ENCODE results near the gene WBP2. TPM values are rescaled to one million over a fixed set of nuclear protein-coding genes. Genes with fewer than 3 reads are reported as not detected.

WBP2 gene
- total RNA-seq, 1 experiment from 2014 or later, result 132 TPM

DNA sequence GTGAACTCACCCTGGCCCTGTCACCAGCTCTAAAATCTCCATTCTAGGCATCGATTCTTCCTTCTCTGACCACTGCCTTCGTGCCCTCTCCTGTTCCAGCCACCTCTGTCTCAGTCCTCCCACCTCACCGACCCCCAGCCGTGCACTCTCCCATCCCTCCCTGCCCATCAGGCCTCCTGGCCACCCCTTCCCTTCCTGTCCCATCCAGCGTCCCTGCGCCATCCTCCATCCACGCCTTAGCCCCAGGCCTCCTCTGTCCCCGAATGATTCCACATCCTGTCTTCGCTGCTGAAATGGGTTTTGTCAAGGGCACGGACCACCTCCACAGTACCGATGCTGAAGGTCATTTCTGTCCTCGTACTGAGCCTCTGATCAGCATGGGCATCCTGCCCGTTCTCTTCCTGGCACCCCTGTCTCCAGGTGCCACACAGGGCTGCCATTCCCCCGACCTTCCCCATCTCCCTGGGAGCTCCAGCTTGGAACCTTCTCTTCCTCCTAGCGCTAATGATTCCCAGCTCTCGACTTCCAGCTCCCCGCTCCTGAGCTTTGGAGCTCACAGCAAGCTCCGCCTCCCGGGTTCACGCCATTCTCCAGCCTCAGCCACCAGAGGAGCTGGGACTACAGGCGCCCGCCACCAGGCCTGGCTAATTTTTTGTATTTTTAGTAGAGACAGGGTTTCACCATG is 39.1 kb upstream of the WBP2 start:
- Histone ChIP-seq H3K36me3 (ENCODE audit: control insufficient read depth in 1 of 2, insufficient read depth in 2 of 2, low read length in 2 of 2) (peaks cover 3 to 14% of the 10 kb centered on the region in 2 experiments; a peak in 2 of 4 replicates), H3K27me3 (ENCODE audit: insufficient read depth, low read length) (no peaks in the 10 kb centered on the region), H3K27ac (ENCODE audit: low read depth, low read length) (peak overlapping the region; percentile 100; the same call in 1 of the 2 replicates), H3K9me2 (ENCODE audit: insufficient read depth) (no peaks in the 10 kb centered on the region), H3K79me2 (ENCODE audit: insufficient read depth, low read length) (peaks cover 25% of the 10 kb centered on the region; the same call in 1 of the 2 replicates), H3K4me3 (replicated peaks in 1 of 2; ENCODE audit: low read depth in 1 of 2, low read length in 2 of 2) (no peak overlapping the region), H3K9ac (ENCODE audit: low read length) (no peak overlapping the region), H4K20me1 (ENCODE audit: insufficient read depth) (no peaks in the 10 kb centered on the region), H3K4me1 (ENCODE audit: control insufficient read depth in 1 of 2, insufficient read depth in 2 of 2, low read length in 2 of 2) (peaks cover 20 to 40% of the 10 kb centered on the region in 2 experiments), H2AFZ (ENCODE audit: low read depth, low read length, poor library complexity, severe bottlenecking) (no peak overlapping the region), H3K9me3 (ENCODE audit: control insufficient read depth in 1 of 2, insufficient read depth in 1 of 2, low read depth in 1 of 2, low read length in 2 of 2) (no peaks in the 10 kb centered on the region), H3K4me2 (ENCODE audit: low read length) (no peak overlapping the region)
- TF ChIP-seq, protein P1, sequence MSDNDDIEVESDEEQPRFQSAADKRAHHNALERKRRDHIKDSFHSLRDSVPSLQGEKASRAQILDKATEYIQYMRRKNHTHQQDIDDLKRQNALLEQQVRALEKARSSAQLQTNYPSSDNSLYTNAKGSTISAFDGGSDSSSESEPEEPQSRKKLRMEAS (IDR thresholded peaks at IDR 0.05), result no peak
- no peak for TF ChIP-seq SP1 (IDR thresholded peaks at IDR 0.05; ENCODE audit: low read depth)
- no peak for TF ChIP-seq EGR1 (IDR thresholded peaks at IDR 0.05; ENCODE audit: low read depth)
- TF ChIP-seq TCF7L2 (IDR thresholded peaks at IDR 0.05; ENCODE audit: borderline replicate concordance, extremely low read depth, insufficient read depth, insufficient read length), result no peak
- peak; percentile 30 for TF ChIP-seq POLR2A (IDR thresholded peaks at IDR 0.05; ENCODE audit: borderline replicate concordance, extremely low read depth, insufficient read depth, insufficient read length)
- RAD21 ChIA-PET (ENCODE audit: low non-redundant PET in 1 of 2, low total read pairs in 2 of 2, uncharacterized antibody in 2 of 2, unreplicated experiment in 2 of 2), result no interaction called here
- POLR2A ChIA-PET, result interaction anchor here (0.6 to 5.1 kb wide), 6 partner anchors 11 to 114 kb away, joined by 3 to 22 read pairs (median 4); partner anchors contain the start of genes MRPL38 and TRIM47
- intact Hi-C loops (cut with micrococcal nuclease), result no loop called here
- CTCF ChIA-PET, result interaction anchor here (1.0 to 1.3 kb wide), 3 partner anchors 11 to 18 kb away, joined by 3 to 6 read pairs (median 4); partner anchors contain the start of gene MRPL38
- no TSS peak for BruUV-seq (replicated peaks)
- ATAC-seq, result no peak
- no peak for DNase-seq (ENCODE audit: low read depth, low spot score)

GRCh38 chr17:75893305-75894048 is 38.3 kb upstream of the WBP2 start:
- Histone ChIP-seq H3K9ac (ENCODE audit: low read length) (no peak overlapping the region), H3K4me2 (ENCODE audit: low read length) (no peak overlapping the region), H3K9me3 (ENCODE audit: control insufficient read depth in 1 of 2, insufficient read depth in 1 of 2, low read depth in 1 of 2, low read length in 2 of 2) (no peaks in the 10 kb centered on the region), H4K20me1 (ENCODE audit: insufficient read depth) (no peaks in the 10 kb centered on the region), H3K27ac (ENCODE audit: low read depth, low read length) (no peak overlapping the region), H3K36me3 (ENCODE audit: control insufficient read depth in 1 of 2, insufficient read depth in 2 of 2, low read length in 2 of 2) (peaks cover 0 to 7% of the 10 kb centered on the region in 2 experiments; a peak in 2 of 4 replicates), H2AFZ (ENCODE audit: low read depth, low read length, poor library complexity, severe bottlenecking) (no peak overlapping the region), H3K79me2 (ENCODE audit: insufficient read depth, low read length) (peaks cover 25% of the 10 kb centered on the region; the same call in 1 of the 2 replicates), H3K27me3 (ENCODE audit: insufficient read depth, low read length) (no peaks in the 10 kb centered on the region), H3K4me3 (replicated peaks in 1 of 2; ENCODE audit: low read depth in 1 of 2, low read length in 2 of 2) (no peak overlapping the region), H3K4me1 (ENCODE audit: control insufficient read depth in 1 of 2, insufficient read depth in 2 of 2, low read length in 2 of 2) (peaks cover 20 to 40% of the 10 kb centered on the region in 2 experiments), H3K9me2 (ENCODE audit: insufficient read depth) (no peaks in the 10 kb centered on the region)
- TF ChIP-seq YY1 (IDR thresholded peaks at IDR 0.05; ENCODE audit: extremely low read depth, insufficient replicate concordance, low read depth, low read length) (no peak), POLR2AphosphoS5 (IDR thresholded peaks at IDR 0.05; ENCODE audit: low read depth, low read length) (peak; percentile 24; the same call in 1 of the 2 replicates), FOSL1 (IDR thresholded peaks at IDR 0.05; ENCODE audit: low read depth) (no peak)
- BruUV-seq (replicated peaks), result no TSS peak
- intact Hi-C loops (cut with micrococcal nuclease), result no loop called here
- POLR2A ChIA-PET, result interaction anchor here (1.5 to 5.1 kb wide), 3 partner anchors 11 to 114 kb away, joined by 4 to 22 read pairs (median 11); partner anchors contain the start of genes MRPL38 and TRIM47
- CTCF ChIA-PET, result interaction anchor here (0.6 to 1.0 kb wide), 2 partner anchors 14 to 38 kb away, joined by 3 read pairs; partner anchors contain the start of gene WBP2
- no peak for ATAC-seq
- no peak for DNase-seq (ENCODE audit: low read depth, low spot score)
- RAD21 ChIA-PET (ENCODE audit: low non-redundant PET in 1 of 2, low total read pairs in 2 of 2, uncharacterized antibody in 2 of 2, unreplicated experiment in 2 of 2), result no interaction called here

All from HCT116 (cell line).